K562 (cell line): ENCODE data around the gene HPCAL1. TPM values are rescaled to one million over a fixed set of nuclear protein-coding genes. Genes with fewer than 3 reads are reported as not detected.

Experiments used
- ATAC-seq: fragments of 200-7000 bp; cut with Tn5 transposase; 3 replicates; pipeline ENCODE4 v1.9.1; 2020; ENCODE audit warnings: moderate library complexity
- BruUV-seq: library from RNA; stranded (reverse); fragments of 400-500 nt; replicated peaks from 2 replicates; lab custom pipeline; 2021; lab: Mats Ljungman, UMichigan
- CTCF ChIA-PET: fragments of 300-600 bp; formaldehyde crosslinking; extraction: SDS; loops from one replicate; lab custom pipeline; 2021; ENCODE audit warnings: low intra/inter-chr PET ratio; lab: Yijun Ruan, JAX
- POLR2A ChIA-PET: fragments of 300-600, 350-650 bp; sonication (Branson Sonifier 250); formaldehyde crosslinking; extraction: SDS; loops from one replicate; lab custom pipeline; 2021; ENCODE audit warnings: antibody characterized with exemption, inconsistent platforms; lab: Yijun Ruan, JAX
- DNase-seq, 4 experiments: peaks; one replicate each; pipeline versions ENCODE4 v3.0.0 to v3.0.0-alpha.2; 2011 to 2018; ENCODE audit warnings: low spot score in 3 of 4, mixed read lengths in 3 of 4; ENCODE audit errors: extremely low read depth in 1 of 4
- FAIRE-seq: peaks from 2 replicates; lab custom pipeline; 2011; peaks lifted over from hg19 to GRCh38; lab: Jason Lieb, UNC
- H2AFZ ChIP-seq: 2 replicates; pipeline ENCODE4 v1.6.0; 2011; ENCODE audit warnings: low read depth, low read length, control low read depth, inconsistent platforms
- H3K27ac ChIP-seq: fragments of 200-600 bp; 3 replicates; pipeline ENCODE4 v1.8.0; 2011; ENCODE audit warnings: low read depth, mild to moderate bottlenecking, control low read depth, inconsistent platforms, low read length, moderate library complexity, mixed read lengths; ENCODE audit errors: extremely low read depth
- H3K27me3 ChIP-seq, 2 experiments: fragments of 300-600 bp in 1 of 2; 2 replicates in 1 of 2; 3 replicates in 1 of 2; pipeline versions ENCODE4 v1.6.0 to v1.8.0; 2011; ENCODE audit warnings: inconsistent platforms in 2 of 2, low read length in 2 of 2, mild to moderate bottlenecking in 1 of 2, mixed read lengths in 1 of 2, moderate library complexity in 1 of 2; ENCODE audit not compliant: control insufficient read depth in 2 of 2, insufficient read depth in 2 of 2
- H3K36me3 ChIP-seq: fragments of 300-600 bp; 3 replicates; pipeline ENCODE4 v1.8.0; 2011; ENCODE audit warnings: mild to moderate bottlenecking, low read length, inconsistent platforms; ENCODE audit not compliant: control insufficient read depth, insufficient read depth
- H3K4me1 ChIP-seq, 2 experiments: fragments of 200-600 bp in 1 of 2; replicated peaks in 1 of 2; 2 replicates in 1 of 2; 3 replicates in 1 of 2; pipeline versions ENCODE4 v1.5.1 to v1.8.0; 2011; ENCODE audit warnings: inconsistent platforms in 2 of 2, low read length in 2 of 2, mild to moderate bottlenecking in 1 of 2, mixed read lengths in 1 of 2, moderate library complexity in 1 of 2; ENCODE audit not compliant: control insufficient read depth in 2 of 2, insufficient read depth in 2 of 2
- H3K4me2 ChIP-seq: 2 replicates; pipeline ENCODE4 v1.6.1; 2011; ENCODE audit warnings: low read length, control low read depth, inconsistent platforms, mixed read lengths; ENCODE audit not compliant: insufficient read depth
- H3K4me3 ChIP-seq: fragments of 200-600 bp; sonication (generic), shearing (Covaris generic); 2 replicates; pipeline ENCODE4 v1.5.1; 2016; ENCODE audit warnings: control low read depth, inconsistent platforms
- H3K79me2 ChIP-seq: fragments of 200-600 bp; 3 replicates; pipeline ENCODE4 v1.8.0; 2011; ENCODE audit warnings: low read length, inconsistent platforms; ENCODE audit not compliant: control insufficient read depth, insufficient read depth
- H3K9ac ChIP-seq, 2 experiments: 2 replicates each; pipeline versions ENCODE4 v1.6.0 to v1.6.1; 2011; ENCODE audit warnings: low read depth in 2 of 2, low read length in 2 of 2, control low read depth in 1 of 2, inconsistent platforms in 1 of 2, mild to moderate bottlenecking in 1 of 2, mixed read lengths in 1 of 2; ENCODE audit not compliant: insufficient read depth in 1 of 2
- H3K9me1 ChIP-seq: one replicate; pipeline ENCODE4 v1.6.0; 2011; ENCODE audit warnings: inconsistent platforms, mild to moderate bottlenecking, low read length, moderate library complexity; ENCODE audit not compliant: control insufficient read depth, insufficient read depth
- H3K9me3 ChIP-seq: replicated peaks from 2 replicates; pipeline ENCODE4 v1.5.1; 2011; ENCODE audit warnings: low read depth, low read length, inconsistent platforms; ENCODE audit not compliant: control insufficient read depth, insufficient read depth
- H4K20me1 ChIP-seq: replicated peaks from 2 replicates; pipeline ENCODE4 v1.6.1; 2011; ENCODE audit warnings: low read length, inconsistent platforms, mixed read lengths; ENCODE audit not compliant: control insufficient read depth, insufficient read depth
- ARNT ChIP-seq, 2 experiments: fragments of 450-650 bp; IDR thresholded peaks; 2 replicates each; pipeline ENCODE4 v1.6.1; 2016; ENCODE audit warnings: mild to moderate bottlenecking in 1 of 2
- C11orf30 ChIP-seq: fragments of 450-650 bp; IDR thresholded peaks from 2 replicates; pipeline ENCODE4 v1.6.1; 2016; ENCODE audit warnings: low read depth, mild to moderate bottlenecking
- CCNT2 ChIP-seq: IDR thresholded peaks from 2 replicates; pipeline ENCODE4 v1.6.1; 2011; ENCODE audit warnings: borderline replicate concordance, low read depth, mild to moderate bottlenecking, moderate library complexity, mixed read lengths, low read length; ENCODE audit not compliant: insufficient read length; ENCODE audit errors: extremely low read depth
- CEBPB ChIP-seq: fragments of 450-650 bp; IDR thresholded peaks from 2 replicates; pipeline ENCODE4 v1.6.1; 2016; ENCODE audit warnings: missing genetic modification characterization, missing compliant biosample characterization
- CEBPG ChIP-seq, 3 experiments: fragments of 200-800 bp in 1 of 3; sonication (Bioruptor generic) in 1 of 3; sonication (generic) in 1 of 3; formaldehyde crosslinking in 1 of 3; IDR thresholded peaks in 2 of 3; conservative IDR thresholded peaks in 1 of 3; 2 replicates each; pipeline versions ENCODE4 v1.6.1 to v1.8.0; 2016 to 2022; ENCODE audit warnings: missing compliant biosample characterization in 2 of 3, missing genetic modification characterization in 2 of 3, mild to moderate bottlenecking in 1 of 3, missing genetic modification reagents in 1 of 3
- EP400 ChIP-seq: fragments of 450-650 bp; IDR thresholded peaks from 2 replicates; pipeline ENCODE4 v1.6.1; 2017; ENCODE audit warnings: antibody characterized with exemption, mild to moderate bottlenecking, moderate library complexity
- FOXK1 ChIP-seq: sonication (generic); formaldehyde crosslinking; IDR thresholded peaks from 2 replicates; pipeline ENCODE4 v1.8.0; 2022; ENCODE audit warnings: missing genetic modification reagents, mild to moderate bottlenecking, borderline replicate concordance
- FOXK2 ChIP-seq, 2 experiments: fragments of 450-650 bp; IDR thresholded peaks in 1 of 2; conservative IDR thresholded peaks in 1 of 2; 2 replicates each; pipeline ENCODE4 v1.6.1; 2016; ENCODE audit warnings: low read depth in 2 of 2, mild to moderate bottlenecking in 1 of 2
- GATAD2B ChIP-seq: fragments of 450-650 bp; IDR thresholded peaks from 2 replicates; pipeline ENCODE4 v1.6.1; 2017; ENCODE audit warnings: mild to moderate bottlenecking, borderline replicate concordance
- HDAC1 ChIP-seq, 2 experiments: fragments of 450-650 bp; IDR thresholded peaks; 2 replicates each; pipeline ENCODE4 v1.6.1; 2016 to 2017; ENCODE audit warnings: inconsistent platforms in 1 of 2, mild to moderate bottlenecking in 1 of 2, moderate library complexity in 1 of 2
- PHF20 ChIP-seq: fragments of 450-650 bp; IDR thresholded peaks from 2 replicates; pipeline ENCODE4 v1.6.1; 2018; ENCODE audit not compliant: partially characterized antibody
- POLR3G ChIP-seq: IDR thresholded peaks from 2 replicates; pipeline ENCODE4 v1.6.1; 2011; ENCODE audit not compliant: insufficient read length, insufficient replicate concordance; ENCODE audit errors: extremely low read depth
- PRPF4 ChIP-seq: fragments of 200-400 bp; formaldehyde crosslinking; IDR thresholded peaks from one replicate; pipeline ENCODE4 v1.6.1; 2017; ENCODE audit warnings: low read length, low read depth, mild to moderate bottlenecking; ENCODE audit not compliant: insufficient read depth, poor library complexity, severe bottlenecking
- RBFOX2 ChIP-seq: fragments of 200-400 bp; formaldehyde crosslinking; IDR thresholded peaks from 2 replicates; pipeline ENCODE4 v1.6.1; 2017; ENCODE audit warnings: low read depth, mild to moderate bottlenecking, low read length, moderate library complexity
- RNF2 ChIP-seq: sonication (generic); IDR thresholded peaks from 2 replicates; pipeline ENCODE4 v1.6.1; 2016
- ZKSCAN3 ChIP-seq: fragments of 250-450 bp; sonication (Bioruptor Pico); IDR thresholded peaks from 2 replicates; pipeline ENCODE4 v1.4.0; 2020
- ZNF175 ChIP-seq: fragments of 200-800 bp; sonication (Bioruptor generic); IDR thresholded peaks from 2 replicates; pipeline ENCODE4 v1.6.1; 2016; ENCODE audit warnings: low read depth, mild to moderate bottlenecking, missing genetic modification characterization, missing compliant biosample characterization
- ZNF507 ChIP-seq: conservative IDR thresholded peaks from 2 replicates; pipeline ENCODE4 v1.6.1; 2017; ENCODE audit warnings: missing genetic modification characterization, missing compliant biosample characterization
- WGBS: fragments of 100-300 bp; shearing (Covaris generic); methylation state at CpG from one replicate; pipeline ENCODE4 v1.1.6; 2016; ENCODE audit warnings: low coverage, mixed read lengths; ENCODE audit not compliant: insufficient coverage; ENCODE audit errors: missing lambda C conversion rate; 5-methylcytosine and 5-hydroxymethylcytosine counted together
- in situ Hi-C: fragments of 300-500 bp; cut with MboI; formaldehyde crosslinking; loops from 4 replicates; pipeline ENCODE4 v1.15.0; 2018; ENCODE audit warnings: inconsistent platforms, mixed read lengths
- intact Hi-C: fragments of 100-400 bp; cut with micrococcal nuclease; formaldehyde crosslinking; loops from 2 replicates; pipeline ENCODE4 v1.14.2; 2022
- polyA plus RNA-seq, 8 experiments: library from polyadenylated mRNA; depleted of rRNA in 4 of 8; stranded (reverse) in 5 of 8; unstranded in 3 of 8; fragments of >200 nt; fragmentation: Nextera tagmentation in 2 of 8; fragmentation: Illumina TruSeq in 1 of 8; extraction: Ambion mirVana in 2 of 8; extraction: Trizol in 1 of 8; gene quantifications; 2 replicates each; pipeline versions ENCODE4 v1.2.1 to v1.2.3, GENCODE V29; 2011 to 2014; ENCODE audit warnings: inconsistent platforms in 1 of 8, missing spikeins in 1 of 8
- total RNA-seq, 7 experiments: library from RNA; depleted of rRNA in 6 of 7; stranded (reverse); fragments of >200 nt in 6 of 7; fragmentation: Illumina TruSeq in 2 of 7; extraction: Trizol in 2 of 7; gene quantifications; 2 replicates each; pipeline versions ENCODE4 v1.2.1 to v1.2.3, GENCODE V29; 2011 to 2021; ENCODE audit warnings: low replicate concordance in 1 of 7
- TF ChIP-seq, protein P1 (sequence below): sonication (generic); formaldehyde crosslinking; IDR thresholded peaks from 2 replicates; pipeline ENCODE4 v1.8.0; 2022; ENCODE audit warnings: mild to moderate bottlenecking, missing genetic modification reagents
- TF ChIP-seq, protein P2 (sequence below): fragments of 450-650 bp; IDR thresholded peaks from 2 replicates; pipeline ENCODE4 v1.7.0; 2016; ENCODE audit warnings: borderline replicate concordance

Gene HPCAL1
- total and polyA plus RNA-seq, 9 of the 15 experiments (the other 6 are each of a cell fraction or from before 2014, with no cell fraction given) = 2.7 to 65.5 (median 23.9) TPM

DNA sequence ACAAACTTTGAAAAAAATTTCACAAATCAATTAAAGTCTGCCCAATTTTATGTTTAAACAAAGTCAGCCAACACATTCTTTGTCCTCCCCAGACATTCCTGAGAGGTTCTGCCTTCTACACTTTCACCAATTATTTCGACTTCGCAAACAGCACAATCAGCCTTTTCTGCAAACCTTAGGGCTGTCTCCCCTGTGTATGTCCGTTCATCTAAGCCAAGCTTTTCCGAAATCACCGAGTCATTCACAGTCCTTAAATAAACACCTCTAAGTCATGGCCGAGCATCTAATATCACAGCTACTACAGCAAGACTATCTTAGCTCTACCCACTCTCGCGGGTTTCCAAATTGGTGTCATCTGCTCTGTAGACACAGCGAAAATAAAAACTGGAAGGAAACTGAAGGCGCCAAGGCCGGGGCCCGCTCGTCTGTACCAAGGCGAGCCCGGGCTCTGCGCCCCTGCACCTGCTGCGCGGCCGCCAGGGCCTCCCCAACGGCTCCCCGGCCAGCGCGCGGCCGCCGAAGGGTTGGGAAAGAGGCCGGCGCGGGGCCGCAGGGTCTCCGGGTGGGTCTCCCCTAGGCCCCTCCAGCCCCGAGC, 144.7 kb downstream of the HPCAL1 start:
- H4K20me1 ChIP-seq = peaks cover 33% of the 10 kb centered on the region
- peak; percentile 14 for TF ChIP-seq CCNT2
- peak in 1 of 2 experiments; percentile 47; a peak in 2 of 4 replicates for TF ChIP-seq FOXK2 (conservative IDR thresholded peaks at IDR 0.05 in 1 of 2, IDR thresholded peaks at IDR 0.05 in 1 of 2; ENCODE audit: low read depth in 2 of 2)
- peak; percentile 16; the same call in 1 of the 2 replicates for TF ChIP-seq CEBPB (tag)
- TF ChIP-seq CEBPG (CRISPR knock-in tag; IDR thresholded peaks at IDR 0.05) = no peak
- TF ChIP-seq CEBPG (tag; conservative IDR thresholded peaks at IDR 0.05 in 1 of 2, IDR thresholded peaks at IDR 0.05 in 1 of 2) = peak in 1 of 2 experiments; percentile 60; a peak in 1 of 4 replicates
- TF ChIP-seq POLR3G = no peak
- TF ChIP-seq GATAD2B = no peak
- TF ChIP-seq ZKSCAN3 = no peak
- peak; percentile 14 for TF ChIP-seq PHF20
- 0 out of 2 replicates have a peak, but pooled peaks have one; percentile 53 for TF ChIP-seq FOXK1 (CRISPR knock-in tag)
- TF ChIP-seq, protein P1, sequence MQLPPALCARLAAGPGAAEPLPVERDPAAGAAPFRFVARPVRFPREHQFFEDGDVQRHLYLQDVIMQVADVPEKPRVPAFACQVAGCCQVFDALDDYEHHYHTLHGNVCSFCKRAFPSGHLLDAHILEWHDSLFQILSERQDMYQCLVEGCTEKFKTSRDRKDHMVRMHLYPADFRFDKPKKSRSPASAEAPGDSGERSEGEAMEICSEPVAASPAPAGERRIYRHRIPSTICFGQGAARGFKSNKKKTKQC (CRISPR knock-in tag) = 0 out of 2 replicates have a peak, but pooled peaks have one; percentile 71
- TF ChIP-seq EP400 = 0 out of 2 replicates have a peak, but pooled peaks have one; percentile 68
- peak; percentile 95 for TF ChIP-seq RBFOX2
- TF ChIP-seq PRPF4 = peak; percentile 73
- TF ChIP-seq, protein P2, sequence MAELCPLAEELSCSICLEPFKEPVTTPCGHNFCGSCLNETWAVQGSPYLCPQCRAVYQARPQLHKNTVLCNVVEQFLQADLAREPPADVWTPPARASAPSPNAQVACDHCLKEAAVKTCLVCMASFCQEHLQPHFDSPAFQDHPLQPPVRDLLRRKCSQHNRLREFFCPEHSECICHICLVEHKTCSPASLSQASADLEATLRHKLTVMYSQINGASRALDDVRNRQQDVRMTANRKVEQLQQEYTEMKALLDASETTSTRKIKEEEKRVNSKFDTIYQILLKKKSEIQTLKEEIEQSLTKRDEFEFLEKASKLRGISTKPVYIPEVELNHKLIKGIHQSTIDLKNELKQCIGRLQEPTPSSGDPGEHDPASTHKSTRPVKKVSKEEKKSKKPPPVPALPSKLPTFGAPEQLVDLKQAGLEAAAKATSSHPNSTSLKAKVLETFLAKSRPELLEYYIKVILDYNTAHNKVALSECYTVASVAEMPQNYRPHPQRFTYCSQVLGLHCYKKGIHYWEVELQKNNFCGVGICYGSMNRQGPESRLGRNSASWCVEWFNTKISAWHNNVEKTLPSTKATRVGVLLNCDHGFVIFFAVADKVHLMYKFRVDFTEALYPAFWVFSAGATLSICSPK = peak; percentile 23; the same call in 1 of the 2 replicates
- peak in 1 of 2 experiments; percentile 54; a peak in 1 of 4 replicates for TF ChIP-seq HDAC1 (IDR thresholded peaks at IDR 0.05)
- TF ChIP-seq RNF2 = no peak
- TF ChIP-seq ZNF507 (tag) = no peak
- peak; percentile 64 for TF ChIP-seq C11orf30
- 0 out of 2 replicates have a peak, but pooled peaks have one; percentile 8 for TF ChIP-seq ZNF175 (CRISPR knock-in tag)
- 0 out of 4 replicates have a peak, but pooled peaks of 1 of the 2 experiments have one; percentile 41 for TF ChIP-seq ARNT (IDR thresholded peaks at IDR 0.05)

More for the DNA sequence above, 144.7 kb downstream of the HPCAL1 start:
- ATAC-seq (peak; percentile 48), DNase-seq (peak in 2 of 4 experiments; percentile 43 to 50), FAIRE-seq (peak; percentile 68)
- peaks cover 45% of the 10 kb centered on the region for H3K36me3 ChIP-seq
- H3K4me2 ChIP-seq = peak overlapping the region; percentile 82
- peaks cover 17 to 26% of the 10 kb centered on the region in 2 experiments; a peak in 4 of 5 replicates for H3K4me1 ChIP-seq
- 0 out of 2 replicates have a peak overlapping the region, but pooled peaks have one; percentile 5 for H2AFZ ChIP-seq
- no peaks in the 10 kb centered on the region for H3K27me3 ChIP-seq
- WGBS = 2% methylated on average over 28 of the region's 32 CpGs
- in situ Hi-C loops (no loop called here), intact Hi-C loops (no loop called here)
- H3K4me3 ChIP-seq = peak overlapping the region; percentile 61
- ChIA-PET CTCF (no interaction called here), POLR2A (interaction anchor here (0.6 to 7.0 kb wide), 29 partner anchors 9 to 502 kb away, joined by 3 to 54 read pairs (median 4); no protein-coding TSS in a partner anchor)
- peak overlapping the region; percentile 85 to 98 for H3K9ac ChIP-seq
- peak overlapping the region; percentile 92 for H3K27ac ChIP-seq
- TSS peak; percentile 58 for BruUV-seq
- no peaks in the 10 kb centered on the region for H3K9me3 ChIP-seq
- peaks cover 67% of the 10 kb centered on the region for H3K79me2 ChIP-seq
- no peaks in the 10 kb centered on the region for H3K9me1 ChIP-seq
